CD4-positive, CD25-positive, alpha-beta regulatory T cell (primary cell): ENCODE data around the gene PIP5K1B. TPM values are rescaled to one million over a fixed set of nuclear protein-coding genes. Genes with fewer than 3 reads are reported as not detected.

Source experiments
- ATAC-seq, 2 donors: fragments of 150-1000 bp; cut with Tn5 transposase; one replicate each; pipeline ENCODE4 v1.10.0; 2021; ENCODE audit warnings: low read depth in 2 of 2, moderate number of reproducible peaks in 2 of 2, moderate library complexity in 1 of 2
- DNase-seq, 3 donors: peaks; one replicate each; pipeline versions ENCODE4 v3.0.0 to v3.0.0-alpha.2; 2012 to 2022; ENCODE audit warnings: mixed read lengths in 1 of 3
- H3K27ac ChIP-seq: one replicate; pipeline ENCODE4 v1.7.0; 2013; ENCODE audit warnings: mild to moderate bottlenecking, low read length; ENCODE audit not compliant: insufficient read depth, poor library complexity, severe bottlenecking
- H3K27me3 ChIP-seq: one replicate; pipeline ENCODE4 v1.7.0; 2013; ENCODE audit warnings: low read length; ENCODE audit not compliant: control insufficient read depth, insufficient read depth
- H3K36me3 ChIP-seq: one replicate; pipeline ENCODE4 v1.7.0; 2013; ENCODE audit warnings: mild to moderate bottlenecking, low read length, moderate library complexity; ENCODE audit not compliant: control insufficient read depth, insufficient read depth
- H3K4me1 ChIP-seq: 2 replicates; pipeline ENCODE4 v1.7.0; 2013; ENCODE audit warnings: mild to moderate bottlenecking, low read length; ENCODE audit not compliant: insufficient read depth, control insufficient read depth, poor library complexity, severe bottlenecking
- H3K4me3 ChIP-seq: one replicate; pipeline ENCODE4 v1.7.0; 2013; ENCODE audit warnings: low read depth, mild to moderate bottlenecking, low read length, moderate library complexity
- H3K9me3 ChIP-seq, 2 experiments: 1 replicate in 1 of 2; 2 replicates in 1 of 2; pipeline ENCODE4 v1.7.0; 2013; ENCODE audit warnings: low read length in 2 of 2, mild to moderate bottlenecking in 1 of 2, moderate library complexity in 1 of 2; ENCODE audit not compliant: control insufficient read depth in 2 of 2
- H3K27ac Mint-ChIP-seq, 3 donors: one replicate each; pipeline ENCODE4 v1.8.0; 2020 to 2022; ENCODE audit warnings: mild to moderate bottlenecking in 3 of 3, mixed read lengths in 3 of 3, moderate library complexity in 2 of 3
- H3K27me3 Mint-ChIP-seq: one replicate; pipeline ENCODE4 v1.8.0; 2022; ENCODE audit warnings: mild to moderate bottlenecking, mixed read lengths
- H3K36me3 Mint-ChIP-seq: one replicate; pipeline ENCODE4 v1.8.0; 2020; ENCODE audit warnings: mixed read lengths
- H3K4me1 Mint-ChIP-seq, 4 donors: one replicate each; pipeline ENCODE4 v1.8.0; 2020 to 2022; ENCODE audit warnings: mixed read lengths in 4 of 4, mild to moderate bottlenecking in 1 of 4
- H3K4me3 Mint-ChIP-seq, 4 donors: one replicate each; pipeline ENCODE4 v1.8.0; 2020 to 2022; ENCODE audit warnings: mild to moderate bottlenecking in 4 of 4, mixed read lengths in 4 of 4, moderate library complexity in 3 of 4
- H3K9me3 Mint-ChIP-seq, 7 donors: one replicate each; pipeline ENCODE4 v1.8.0; 2020 to 2022; ENCODE audit warnings: mixed read lengths in 7 of 7, mild to moderate bottlenecking in 3 of 7, moderate library complexity in 2 of 7
- polyA plus RNA-seq, 4 donors: library from polyadenylated mRNA; unstranded; fragments of 300-500 nt; fragmentation: Illumina TruSeq; gene quantifications; one replicate each; pipeline ENCODE4 v1.2.3, GENCODE V29; 2021
- total RNA-seq: library from RNA; stranded (reverse); gene quantifications from one replicate; pipeline ENCODE4 v1.2.3, GENCODE V29; 2022

Gene PIP5K1B, protein sequence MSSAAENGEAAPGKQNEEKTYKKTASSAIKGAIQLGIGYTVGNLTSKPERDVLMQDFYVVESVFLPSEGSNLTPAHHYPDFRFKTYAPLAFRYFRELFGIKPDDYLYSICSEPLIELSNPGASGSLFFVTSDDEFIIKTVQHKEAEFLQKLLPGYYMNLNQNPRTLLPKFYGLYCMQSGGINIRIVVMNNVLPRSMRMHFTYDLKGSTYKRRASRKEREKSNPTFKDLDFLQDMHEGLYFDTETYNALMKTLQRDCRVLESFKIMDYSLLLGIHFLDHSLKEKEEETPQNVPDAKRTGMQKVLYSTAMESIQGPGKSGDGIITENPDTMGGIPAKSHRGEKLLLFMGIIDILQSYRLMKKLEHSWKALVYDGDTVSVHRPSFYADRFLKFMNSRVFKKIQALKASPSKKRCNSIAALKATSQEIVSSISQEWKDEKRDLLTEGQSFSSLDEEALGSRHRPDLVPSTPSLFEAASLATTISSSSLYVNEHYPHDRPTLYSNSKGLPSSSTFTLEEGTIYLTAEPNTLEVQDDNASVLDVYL
- total RNA-seq, result 0.47 TPM
- polyA plus RNA-seq, result 1 to 10 TPM in 3 of 4 donors, under 1 TPM in 1; 0.48 to 1.9 (median 1.1) TPM

- Histone ChIP-seq H3K27me3 (peaks cover 45% of the 10 kb centered on the region), H3K36me3 (no peaks in the 10 kb centered on the region), H3K27ac (no peak within 1 kb of the TSS), H3K4me3 (peak within 1 kb of the TSS; percentile 32), H3K9me3 (no peaks in the 10 kb centered on the region), H3K4me1 (peaks cover 11% of the 10 kb centered on the region)
- H3K9me3 Mint-ChIP-seq, result peaks cover 0 to 5% (median 0%) of the 10 kb centered on the region in 7 donors
- H3K27ac Mint-ChIP-seq, result peak within 1 kb of the TSS in 1 of 3 donors; percentile 60
- peaks cover 76% of the 10 kb centered on the region for H3K27me3 Mint-ChIP-seq
- no peaks in the 10 kb centered on the region for H3K36me3 Mint-ChIP-seq
- ATAC-seq, result peak; percentile 61 to 64
- peak in 2 of 3 donors; percentile 29 to 85 for DNase-seq
- H3K4me1 Mint-ChIP-seq, result peaks cover 0 to 21% (median 15%) of the 10 kb centered on the region in 4 donors
- peak within 1 kb of the TSS; percentile 72 to 89 (median 84) for H3K4me3 Mint-ChIP-seq
These were observed at the start of gene PIP5K1B for GRCh38 chr9:68704814-68705530. PIP5K1B (plus strand) TSS chr9:68705240; CDS start chr9:68822615, 117,375 bp downstream.

- H3K27me3 ChIP-seq, result no peaks in the 10 kb centered on the region
- no peak overlapping the region for H3K27ac ChIP-seq
- H3K9me3 Mint-ChIP-seq, result peaks cover 0 to 2% (median 0%) of the 10 kb centered on the region in 7 donors
- no peaks in the 10 kb centered on the region for H3K9me3 ChIP-seq
- ATAC-seq (no peak), DNase-seq (no peak)
- no peak overlapping the region for H3K4me3 Mint-ChIP-seq
- H3K4me1 Mint-ChIP-seq, result no peaks in the 10 kb centered on the region
- no peaks in the 10 kb centered on the region for H3K36me3 ChIP-seq
- H3K27ac Mint-ChIP-seq, result no peak overlapping the region
- H3K4me1 ChIP-seq, result no peaks in the 10 kb centered on the region
- no peak overlapping the region for H3K4me3 ChIP-seq
- peaks cover 15% of the 10 kb centered on the region for H3K27me3 Mint-ChIP-seq
- H3K36me3 Mint-ChIP-seq, result no peaks in the 10 kb centered on the region
These were observed 41.0 kb upstream of the PIP5K1B start for GRCh38 chr9:68664036-68664435.

- Mint-ChIP-seq H3K4me1 (no peaks in the 10 kb centered on the region), H3K36me3 (no peaks in the 10 kb centered on the region), H3K27ac (no peak overlapping the region), H3K9me3 (no peaks in the 10 kb centered on the region), H3K4me3 (no peak overlapping the region), H3K27me3 (peaks cover 3% of the 10 kb centered on the region)
- ATAC-seq, result no peak
- no peaks in the 10 kb centered on the region for H3K4me1 ChIP-seq
- no peaks in the 10 kb centered on the region for H3K27me3 ChIP-seq
- no peak overlapping the region for H3K27ac ChIP-seq
- DNase-seq, result no peak
- H3K36me3 ChIP-seq, result no peaks in the 10 kb centered on the region
- no peak overlapping the region for H3K4me3 ChIP-seq
- H3K9me3 ChIP-seq, result no peaks in the 10 kb centered on the region
These were observed 36.9 kb upstream of the PIP5K1B start for GRCh38 chr9:68668127-68668526.

GRCh38 chr9:68669218-68669617 is 35.8 kb upstream of the PIP5K1B start:
- Histone ChIP-seq H3K9me3 (no peaks in the 10 kb centered on the region), H3K27ac (no peak overlapping the region), H3K4me1 (no peaks in the 10 kb centered on the region), H3K27me3 (no peaks in the 10 kb centered on the region), H3K36me3 (no peaks in the 10 kb centered on the region), H3K4me3 (no peak overlapping the region)
- Mint-ChIP-seq H3K27me3 (peaks cover 1% of the 10 kb centered on the region), H3K4me1 (no peaks in the 10 kb centered on the region), H3K36me3 (no peaks in the 10 kb centered on the region), H3K4me3 (no peak overlapping the region), H3K9me3 (no peaks in the 10 kb centered on the region), H3K27ac (no peak overlapping the region)
- DNase-seq, result no peak
- ATAC-seq, result no peak

DNA sequence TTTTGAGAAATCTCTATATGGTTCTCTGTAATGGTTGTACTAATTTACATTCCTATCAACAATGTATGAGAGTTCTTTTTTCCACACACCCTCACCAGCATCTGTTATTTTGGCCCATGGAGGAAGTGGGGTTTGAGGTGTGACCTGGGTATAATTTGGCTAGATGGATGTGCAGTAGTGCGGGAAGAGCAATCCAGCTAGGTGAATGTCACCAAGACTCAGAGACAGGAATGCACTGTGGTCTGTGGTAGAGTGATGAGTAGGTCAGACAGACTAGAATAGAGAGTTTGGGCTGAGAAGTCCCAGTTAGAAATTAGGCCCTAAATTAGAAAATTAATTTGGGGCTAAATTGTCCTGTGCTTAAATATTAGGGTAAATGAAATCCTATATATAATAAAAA is 32.8 kb upstream of the PIP5K1B start:
- Mint-ChIP-seq H3K27ac (no peak overlapping the region), H3K27me3 (peaks cover 9% of the 10 kb centered on the region), H3K36me3 (no peaks in the 10 kb centered on the region), H3K4me1 (no peaks in the 10 kb centered on the region), H3K9me3 (no peaks in the 10 kb centered on the region), H3K4me3 (no peak overlapping the region)
- Histone ChIP-seq H3K4me3 (no peak overlapping the region), H3K27ac (no peak overlapping the region), H3K4me1 (no peaks in the 10 kb centered on the region), H3K9me3 (no peaks in the 10 kb centered on the region), H3K27me3 (peaks cover 2% of the 10 kb centered on the region), H3K36me3 (no peaks in the 10 kb centered on the region)
- ATAC-seq (no peak), DNase-seq (no peak)

- ATAC-seq (no peak), DNase-seq (no peak)
- H3K36me3 ChIP-seq, result no peaks in the 10 kb centered on the region
- H3K27ac ChIP-seq, result no peak overlapping the region
- H3K27me3 ChIP-seq, result peaks cover 3% of the 10 kb centered on the region
- Mint-ChIP-seq H3K27ac (no peak overlapping the region), H3K4me3 (no peak overlapping the region), H3K36me3 (no peaks in the 10 kb centered on the region), H3K4me1 (no peaks in the 10 kb centered on the region), H3K27me3 (peaks cover 9% of the 10 kb centered on the region), H3K9me3 (no peaks in the 10 kb centered on the region)
- H3K9me3 ChIP-seq, result no peaks in the 10 kb centered on the region
- H3K4me3 ChIP-seq, result no peak overlapping the region
- H3K4me1 ChIP-seq, result no peaks in the 10 kb centered on the region
These were observed 32.4 kb upstream of the PIP5K1B start for GRCh38 chr9:68672625-68673024.

DNA sequence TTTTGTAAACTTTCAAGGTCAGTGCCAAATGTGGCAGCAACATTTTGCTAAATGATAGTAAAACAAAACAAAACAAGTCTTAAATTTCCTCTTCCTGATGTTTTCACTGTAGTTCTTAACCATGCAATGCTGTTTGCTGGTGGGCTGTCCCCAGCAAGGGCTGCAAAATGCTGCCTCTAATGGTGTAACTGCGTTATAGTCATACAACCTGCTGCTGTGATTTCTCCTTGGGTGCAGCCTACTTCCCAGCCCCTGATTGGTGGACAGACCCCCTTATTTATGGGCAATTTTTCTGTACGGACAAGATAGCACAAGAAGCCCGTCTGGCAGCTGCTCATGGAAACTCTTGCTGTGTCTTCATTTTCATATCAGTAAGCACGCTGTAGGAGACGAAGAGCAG is 26.6 kb upstream of the PIP5K1B start:
- peak in 1 of 3 donors; percentile 26 for DNase-seq
- Mint-ChIP-seq H3K4me1 (peaks cover 0 to 3% (median under 1%) of the 10 kb centered on the region in 4 donors), H3K9me3 (peaks cover 0 to 3% (median 0%) of the 10 kb centered on the region in 7 donors), H3K27ac (no peak overlapping the region), H3K4me3 (no peak overlapping the region), H3K27me3 (peaks cover 20% of the 10 kb centered on the region), H3K36me3 (no peaks in the 10 kb centered on the region)
- ATAC-seq, result no peak
- H3K4me1 ChIP-seq, result no peaks in the 10 kb centered on the region
- no peaks in the 10 kb centered on the region for H3K36me3 ChIP-seq
- H3K4me3 ChIP-seq, result no peak overlapping the region
- no peaks in the 10 kb centered on the region for H3K9me3 ChIP-seq
- H3K27me3 ChIP-seq, result peaks cover 6% of the 10 kb centered on the region
- H3K27ac ChIP-seq, result no peak overlapping the region
